Placental epithelial cell (primary cell): Measurements from ENCODE around the gene KIF6. TPM values are rescaled to one million over a fixed set of nuclear protein-coding genes. Genes with fewer than 3 reads are reported as not detected.

Experiments used
- small RNA-seq: library from RNA; depleted of rRNA; stranded (forward); fragments of <200 nt; gene quantifications from one replicate; pipeline ENCODE3, GENCODE V24; 2012
- total RNA-seq: library from RNA; depleted of rRNA; stranded (reverse); fragments of >200 nt; gene quantifications from 2 replicates; pipeline ENCODE4 v1.2.3, GENCODE V29; 2012

The KIF6 gene, protein sequence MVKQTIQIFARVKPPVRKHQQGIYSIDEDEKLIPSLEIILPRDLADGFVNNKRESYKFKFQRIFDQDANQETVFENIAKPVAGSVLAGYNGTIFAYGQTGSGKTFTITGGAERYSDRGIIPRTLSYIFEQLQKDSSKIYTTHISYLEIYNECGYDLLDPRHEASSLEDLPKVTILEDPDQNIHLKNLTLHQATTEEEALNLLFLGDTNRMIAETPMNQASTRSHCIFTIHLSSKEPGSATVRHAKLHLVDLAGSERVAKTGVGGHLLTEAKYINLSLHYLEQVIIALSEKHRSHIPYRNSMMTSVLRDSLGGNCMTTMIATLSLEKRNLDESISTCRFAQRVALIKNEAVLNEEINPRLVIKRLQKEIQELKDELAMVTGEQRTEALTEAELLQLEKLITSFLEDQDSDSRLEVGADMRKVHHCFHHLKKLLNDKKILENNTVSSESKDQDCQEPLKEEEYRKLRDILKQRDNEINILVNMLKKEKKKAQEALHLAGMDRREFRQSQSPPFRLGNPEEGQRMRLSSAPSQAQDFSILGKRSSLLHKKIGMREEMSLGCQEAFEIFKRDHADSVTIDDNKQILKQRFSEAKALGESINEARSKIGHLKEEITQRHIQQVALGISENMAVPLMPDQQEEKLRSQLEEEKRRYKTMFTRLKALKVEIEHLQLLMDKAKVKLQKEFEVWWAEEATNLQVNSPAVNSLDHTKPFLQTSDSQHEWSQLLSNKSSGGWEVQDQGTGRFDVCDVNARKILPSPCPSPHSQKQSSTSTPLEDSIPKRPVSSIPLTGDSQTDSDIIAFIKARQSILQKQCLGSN
- 0.11 and 0.39 TPM in 2 replicates for total RNA-seq

DNA sequence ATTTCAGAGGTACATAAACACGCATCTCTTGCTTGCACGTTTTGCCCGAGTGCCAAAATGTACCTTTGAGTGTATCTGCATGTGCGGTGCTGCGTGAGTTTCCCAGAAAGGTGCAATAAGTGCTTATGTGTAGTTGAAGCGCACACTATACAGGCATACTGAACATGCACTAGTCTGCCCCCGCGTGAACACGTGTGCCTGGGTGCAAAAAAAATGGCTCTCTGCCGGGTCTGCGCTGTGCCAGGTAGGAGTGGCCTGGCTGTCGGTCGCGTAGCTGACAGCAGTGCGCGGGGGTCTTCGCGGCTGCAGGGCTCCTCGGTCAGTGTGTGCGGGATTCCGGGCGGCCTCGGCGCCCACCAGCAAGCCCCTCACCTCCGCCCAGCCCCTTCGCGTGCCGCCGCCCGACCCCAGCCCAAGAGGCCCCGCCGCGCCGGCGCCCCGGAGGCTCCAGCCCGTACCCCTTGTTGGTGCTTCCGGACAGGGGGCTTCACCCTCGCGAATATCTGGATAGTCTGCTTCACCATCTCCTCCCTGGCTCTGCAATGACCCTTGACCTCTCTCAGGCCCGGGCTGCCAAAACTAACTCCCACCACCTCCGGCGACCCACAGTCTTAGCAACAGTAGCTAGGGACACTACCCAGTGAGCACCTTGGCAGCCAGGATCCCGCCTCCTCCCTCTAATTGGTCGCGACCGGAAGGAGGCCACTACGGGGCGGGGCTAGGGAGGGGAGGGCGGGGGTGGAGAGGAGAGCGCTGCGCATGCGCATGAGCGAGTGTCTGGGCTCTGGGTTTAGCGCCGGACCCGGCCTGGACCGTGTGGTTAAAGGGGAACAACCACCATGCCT, at the start of gene KIF6:
Gene KIF6, minus strand, starts transcription at position 622 of the 845 bp plus-strand sequence. Its CDS starts 98 bp downstream, at position 524.

DNA sequence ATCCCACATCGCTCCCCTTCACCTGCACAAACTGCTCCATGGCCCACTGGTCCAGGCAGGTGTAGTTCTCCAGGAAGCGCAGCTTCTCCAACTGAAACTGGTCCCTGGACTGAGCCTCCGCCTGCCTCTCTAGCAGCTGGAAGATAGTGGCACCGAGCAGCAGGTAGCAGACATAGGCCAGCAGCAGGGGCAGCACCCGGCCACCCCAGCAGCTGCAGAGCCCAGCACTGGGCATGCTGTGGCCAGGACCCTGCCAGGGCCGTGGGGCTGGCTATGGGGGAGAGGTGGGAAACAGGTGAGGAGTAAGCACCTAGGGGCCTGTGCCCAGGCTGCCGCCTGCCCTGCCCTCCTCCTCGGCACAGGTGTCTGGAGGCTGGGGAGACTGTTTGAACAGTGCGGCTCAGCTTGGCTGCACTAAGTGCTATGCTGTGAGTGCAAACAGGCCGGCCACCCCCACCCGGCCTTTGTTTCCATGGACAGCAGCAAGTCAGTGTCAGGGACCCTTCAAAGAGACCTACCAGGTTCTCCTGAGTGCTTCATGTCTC, 402.8 kb downstream of the KIF6 start, which contains the start of gene KCNK16:
Gene KCNK16, minus strand, starts transcription at position 397 of the 545 bp plus-strand sequence. Its CDS starts 162 bp downstream, at position 235.

DNA sequence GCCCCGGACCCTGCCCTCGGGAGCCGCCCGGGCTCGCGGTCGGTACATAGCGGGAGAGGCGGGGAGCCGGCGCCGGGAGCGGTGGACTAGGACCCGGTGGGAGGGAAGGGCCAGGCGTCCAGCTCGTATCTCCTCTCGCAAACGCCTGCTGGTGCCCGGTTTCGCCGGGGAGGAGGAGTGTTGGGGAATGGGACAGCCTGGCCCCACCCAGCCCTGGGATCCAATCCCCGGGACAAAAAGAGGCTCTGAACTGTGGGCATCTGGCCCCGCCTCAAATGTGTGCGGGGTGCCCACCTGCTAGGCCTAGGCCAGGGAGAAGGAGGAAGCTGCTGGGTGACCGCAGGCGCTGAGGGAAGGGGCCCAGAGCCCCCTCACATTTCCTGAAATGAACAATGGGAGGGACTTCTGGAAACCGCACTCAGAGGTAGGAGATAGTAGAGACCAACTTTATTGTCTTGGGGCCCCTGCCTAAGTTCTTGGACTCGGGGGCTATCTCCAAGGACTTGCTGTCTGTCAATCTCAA, 410.9 kb downstream of the KIF6 start, which contains the start of gene KCNK17:
Gene KCNK17, minus strand, starts transcription at position 147 of the 523 bp plus-strand sequence. Its CDS starts 99 bp downstream, at position 48.

Small RNA genes lying within 50 kb of the gene (small RNA-seq; reads per million reads assigned to genes)
- not detected for gene RNU1-54P

Other genes with a start within 250 kb of the KIF6 start
- 0.22 and 0.39 TPM in 2 replicates for gene DAAM2, start 67.0 kb upstream of the KIF6 start, total RNA-seq
- gene MOCS1, start 209.1 kb upstream of the KIF6 start, total RNA-seq: 0.33 and 0.39 TPM in 2 replicates